HK-2 (cell line): ENCODE measurements around the gene MOGAT2.
"Not testable (repeated sequence)": the region's sequence is repeated elsewhere in the genome, so short reads cannot be mapped to it uniquely, and the experiment has no call there.

Source experiments
- DNase-seq: peaks from one replicate; pipeline ENCODE4 v3.0.0-alpha.2; 2018; ENCODE audit not compliant: unreplicated experiment

MOGAT2 gene

DNA sequence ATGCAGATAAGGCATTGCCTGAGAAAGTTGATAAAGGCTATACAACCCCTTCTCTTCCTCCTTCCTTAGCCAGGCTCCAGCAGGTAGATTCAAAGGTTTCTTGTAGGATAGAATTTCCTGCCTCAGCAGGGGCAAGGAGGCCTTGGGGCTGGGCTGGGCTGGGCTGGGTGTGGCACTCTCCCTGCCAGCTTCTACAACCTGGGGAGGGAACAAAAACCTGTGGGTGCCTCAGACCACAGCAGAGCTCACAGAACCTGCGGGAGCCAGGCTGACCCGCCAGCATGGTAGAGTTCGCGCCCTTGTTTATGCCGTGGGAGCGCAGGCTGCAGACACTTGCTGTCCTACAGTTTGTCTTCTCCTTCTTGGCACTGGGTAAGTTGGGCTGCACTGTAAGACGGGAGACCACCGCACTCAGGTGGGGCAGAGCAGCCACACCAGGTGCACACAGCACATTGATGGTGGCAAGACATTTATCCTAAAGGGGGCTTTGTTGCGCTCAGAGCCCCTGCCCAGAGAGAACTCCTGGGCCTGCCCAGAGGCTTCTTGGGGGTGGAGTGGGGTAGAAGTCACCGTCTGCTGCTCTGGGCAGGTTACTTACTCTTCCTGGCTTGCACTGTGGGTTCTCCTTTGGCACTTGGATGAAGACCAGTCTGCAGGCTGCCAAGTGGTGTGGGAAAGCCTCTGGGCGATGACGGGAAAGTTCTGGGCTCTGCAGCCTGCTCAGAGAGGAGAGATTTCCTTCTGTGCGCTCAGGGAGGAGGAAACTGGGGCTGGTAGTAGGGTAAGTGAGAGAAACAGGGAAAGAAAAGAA, at the start of gene MOGAT2:
TSS of gene MOGAT2 (plus strand) at position 231 of the 811 bp plus-strand sequence. CDS start at position 282, 51 bp downstream.
- DNase-seq = no peak

DNA sequence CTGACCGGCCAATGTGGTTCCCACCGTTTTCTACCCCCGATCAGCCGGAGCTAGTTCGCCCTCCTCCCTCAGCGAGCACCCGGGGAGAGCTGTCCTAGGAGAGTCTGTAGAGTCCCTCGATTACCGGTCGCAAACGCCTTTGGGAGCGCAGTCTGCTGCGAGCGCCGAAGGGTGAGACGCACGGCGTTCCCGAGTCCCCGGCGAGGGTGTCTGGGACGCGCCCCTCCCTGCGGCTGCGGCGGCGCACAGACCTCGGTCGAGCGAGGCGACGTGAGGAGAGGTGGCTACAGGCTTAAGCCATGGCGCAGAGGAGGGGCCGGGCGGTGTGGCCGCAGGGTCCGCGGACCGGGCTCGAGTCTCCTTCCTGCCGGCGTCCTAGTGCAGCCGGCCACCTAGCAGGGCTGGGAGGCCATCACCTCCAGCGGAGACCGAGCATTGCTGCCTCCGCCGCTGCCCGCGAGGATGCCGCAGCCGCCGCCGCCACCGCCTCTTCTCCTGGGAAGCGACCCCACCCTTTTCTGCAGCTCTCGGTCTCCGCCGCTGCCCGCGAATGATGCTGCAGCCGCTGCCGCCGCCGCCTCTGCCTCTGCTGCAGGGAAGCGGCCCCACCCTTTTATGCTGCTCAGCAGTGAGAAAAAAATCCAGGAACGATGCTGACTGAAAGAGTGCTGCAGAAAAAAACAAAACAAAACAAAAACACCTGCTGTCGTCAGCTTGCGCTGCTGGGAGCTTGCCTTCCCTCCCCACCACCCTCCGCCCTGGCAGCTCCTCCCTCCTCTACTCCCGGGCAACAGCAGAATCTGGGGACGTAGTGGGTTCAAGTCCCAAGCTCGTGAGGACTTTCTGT, 49.0 kb upstream of the MOGAT2 start, which contains the start of gene MAP6:
TSS of gene MAP6 (minus strand) at position 588 of the 847 bp plus-strand sequence. CDS start 669 bp downstream, outside the sequence.
- DNase-seq = no peak

GRCh38 chr11:75673977-75674582, 43.6 kb upstream of the MOGAT2 start:
- DNase-seq = no peak

- no peak for DNase-seq
These were observed 40.4 kb upstream of the MOGAT2 start for GRCh38 chr11:75677275-75677674.

- DNase-seq = no peak
These were observed 39.7 kb upstream of the MOGAT2 start for GRCh38 chr11:75677909-75678308.

DNA sequence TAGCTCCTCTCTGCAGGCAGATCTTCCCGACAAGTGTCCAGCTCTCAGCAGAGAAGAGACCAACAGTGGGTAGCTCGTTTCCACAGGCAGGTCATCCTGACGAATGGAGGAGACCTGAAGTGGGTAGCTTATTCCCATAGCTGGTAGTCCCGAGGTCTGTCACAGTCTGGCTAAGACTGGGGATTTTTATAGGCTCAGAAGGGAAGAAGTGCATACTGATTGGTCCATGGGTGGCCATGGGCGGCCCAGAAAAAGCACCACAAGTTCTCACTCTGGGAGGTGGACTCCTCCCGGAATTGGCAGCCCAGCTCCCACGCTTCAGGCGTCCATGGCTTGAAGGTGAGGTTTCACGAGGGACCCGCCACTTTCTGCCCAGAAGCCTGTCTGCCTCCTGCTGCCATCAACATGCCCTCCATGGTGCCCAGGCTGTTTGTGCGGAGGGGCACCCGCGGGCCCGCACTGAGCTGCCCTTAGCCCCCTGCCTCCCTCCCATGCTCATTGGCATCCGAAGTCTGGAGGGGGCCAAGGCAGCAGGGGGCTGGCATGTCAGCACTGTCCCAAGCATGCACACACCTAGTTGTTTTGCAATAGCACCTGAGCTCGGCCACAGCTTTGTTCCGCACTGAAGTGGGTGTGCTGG, 38.9 kb upstream of the MOGAT2 start:
- DNase-seq = no peak

DNA sequence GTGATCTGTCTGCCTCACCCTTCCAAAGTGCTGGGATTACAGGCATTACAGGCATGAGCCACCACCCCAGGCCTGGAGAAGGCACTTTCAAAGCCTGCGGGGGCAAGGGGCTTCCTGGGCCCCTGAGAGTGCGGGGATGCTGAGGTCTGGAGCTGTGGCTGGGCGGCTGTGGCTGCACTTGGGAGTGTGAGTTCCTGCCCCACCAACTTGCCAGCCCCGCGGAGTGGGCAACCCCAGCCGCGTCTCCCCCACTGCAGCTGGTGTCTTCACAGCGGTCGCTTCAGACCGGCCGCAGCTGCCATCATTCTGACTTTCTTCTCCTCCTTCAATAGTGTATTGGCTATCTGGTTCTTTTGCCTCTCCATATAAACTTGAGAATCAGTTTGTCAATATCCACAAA, 38.1 kb upstream of the MOGAT2 start:
- DNase-seq = no peak

- not testable (repeated sequence) for DNase-seq
These were observed 33.8 kb upstream of the MOGAT2 start for GRCh38 chr11:75683856-75684255.

DNA sequence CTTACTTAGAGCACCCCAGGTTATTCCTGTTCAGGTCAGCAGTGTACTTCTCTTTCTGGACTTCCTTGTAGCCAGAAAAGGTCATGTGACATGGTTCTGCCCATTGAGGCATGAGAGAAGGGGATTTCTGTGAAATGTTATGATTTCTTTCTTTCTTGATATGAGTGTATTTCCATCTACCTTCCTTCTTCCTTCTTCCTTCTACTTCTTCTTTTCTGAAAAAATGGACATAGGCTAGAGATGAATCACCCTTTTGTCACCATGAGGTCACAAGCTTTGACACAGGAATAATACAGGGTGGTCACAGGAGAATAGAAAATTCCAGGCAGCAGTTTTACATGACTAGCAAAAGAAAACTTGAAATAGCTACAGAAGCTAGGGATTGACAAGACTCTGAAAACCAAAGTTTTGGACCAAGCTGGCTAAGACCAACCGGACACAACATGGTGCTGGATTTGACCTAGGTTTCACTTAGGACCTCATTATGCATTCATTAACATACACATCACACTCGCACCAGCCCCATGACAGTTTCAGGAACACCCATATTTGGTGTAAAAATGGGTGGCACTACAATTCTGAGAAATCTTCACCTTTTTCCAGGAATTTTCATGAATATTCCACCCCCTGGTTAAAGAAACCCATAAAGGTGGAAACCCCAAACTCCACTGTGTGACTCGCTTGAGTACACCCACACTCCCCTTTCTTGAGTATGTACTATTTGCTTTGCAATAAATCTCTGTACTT, 27.6 kb upstream of the MOGAT2 start:
- DNase-seq = no peak

GRCh38 chr11:75691804-75692203, 25.8 kb upstream of the MOGAT2 start:
- DNase-seq = no peak

DNA sequence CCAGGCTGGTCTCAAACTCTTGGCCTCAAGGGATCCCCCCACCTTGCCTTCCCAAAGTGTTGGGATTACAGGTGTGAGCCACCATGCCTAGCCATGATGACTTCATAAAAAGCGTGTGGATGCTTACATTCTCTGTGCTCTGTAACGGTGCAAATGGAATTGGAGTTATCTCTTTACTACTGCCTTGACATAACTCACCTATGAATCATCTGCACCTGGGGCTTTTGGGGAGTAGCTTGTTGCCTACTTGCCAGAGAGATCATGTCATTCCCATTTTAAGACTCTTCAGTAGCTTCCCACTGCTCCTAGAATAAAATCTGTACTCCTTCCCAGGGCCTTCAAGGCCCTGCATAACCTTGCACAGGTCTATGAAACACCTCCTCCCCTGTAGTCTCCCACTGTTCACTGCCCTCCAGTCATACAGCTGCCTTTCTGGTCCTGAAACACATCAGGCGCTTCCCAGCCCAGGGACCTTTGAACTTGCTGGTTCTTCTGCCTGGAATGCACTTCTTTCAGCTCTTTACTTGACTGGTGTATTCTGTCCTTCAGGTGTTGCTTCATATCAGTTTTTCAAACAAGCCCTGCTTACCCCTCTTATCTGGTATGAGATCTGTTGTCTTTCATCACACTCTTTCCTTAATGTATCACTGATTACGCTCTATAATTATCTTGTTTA, 19.6 kb upstream of the MOGAT2 start:
- no peak for DNase-seq

DNA sequence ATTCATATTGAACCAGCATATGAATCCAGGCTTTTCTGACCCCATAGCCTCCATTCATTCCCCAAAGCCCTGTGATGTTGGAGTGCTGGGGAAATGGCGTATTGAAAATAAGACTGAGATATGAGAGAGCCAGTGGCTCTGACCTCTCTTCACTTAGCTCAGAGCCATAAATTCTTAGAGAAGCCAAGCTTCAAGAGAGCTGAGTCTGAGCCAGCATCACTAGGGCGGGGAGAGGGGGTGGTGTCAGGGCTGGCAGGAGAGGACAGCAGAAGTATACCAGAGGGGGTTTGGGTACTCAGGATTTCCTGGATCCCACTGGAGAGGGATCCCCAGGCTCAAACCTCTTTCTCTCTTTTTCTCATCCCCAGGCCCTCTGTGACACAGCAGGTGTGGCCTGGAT, 16.7 kb upstream of the MOGAT2 start:
- DNase-seq = no peak

DNA sequence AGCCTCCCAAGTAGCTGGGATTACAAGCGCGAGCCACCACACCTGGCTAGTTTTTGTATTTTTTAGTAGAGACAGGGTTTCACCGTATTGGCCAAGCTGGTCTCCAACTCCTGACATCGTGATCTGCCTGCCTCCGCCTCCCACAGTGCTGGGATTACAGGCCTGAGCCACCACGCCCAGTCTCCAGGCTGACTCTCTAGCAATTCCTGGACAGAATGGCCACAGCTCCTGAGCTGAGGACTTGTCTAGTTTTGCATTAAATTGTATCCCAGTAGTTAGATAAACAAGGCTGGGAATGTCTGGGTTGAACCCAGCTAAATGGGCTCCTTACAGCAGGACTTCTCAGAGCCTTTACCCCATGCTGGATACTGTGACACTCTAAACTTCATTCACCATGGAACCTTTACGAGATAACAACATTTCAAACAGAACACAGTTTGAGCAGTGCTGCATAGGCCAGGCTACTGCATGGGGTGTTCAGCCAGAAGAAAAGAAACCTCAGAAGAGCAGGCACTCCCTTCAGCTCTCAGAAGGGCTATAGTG, 13.9 kb upstream of the MOGAT2 start:
- no peak for DNase-seq

GRCh38 chr11:75705541-75705940, 12.1 kb upstream of the MOGAT2 start:
- no peak for DNase-seq

GRCh38 chr11:75706260-75706729, 11.3 kb upstream of the MOGAT2 start:
- DNase-seq = peak; percentile 68

- no peak for DNase-seq
These were observed 3.4 kb upstream of the MOGAT2 start for GRCh38 chr11:75714211-75714610.

DNA sequence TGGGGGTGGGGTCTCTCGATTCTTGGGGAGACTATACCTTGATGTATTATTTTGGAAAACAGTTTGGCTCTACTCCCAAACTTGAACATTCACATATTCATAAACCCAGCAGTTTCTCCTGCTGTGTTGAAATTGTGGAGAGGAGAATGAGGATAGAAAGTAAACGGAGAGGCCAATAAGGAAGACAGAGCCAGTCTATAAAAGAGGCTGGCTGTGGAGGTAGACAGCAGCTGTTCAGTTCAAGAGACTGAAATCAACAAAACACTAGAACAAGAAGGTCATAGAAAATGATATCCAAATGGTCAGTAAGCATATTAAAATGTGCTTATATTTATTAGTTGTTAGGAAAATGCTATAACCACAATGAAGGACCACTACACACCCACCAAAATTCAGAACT, 1.9 kb upstream of the MOGAT2 start:
- DNase-seq = no peak

DNA sequence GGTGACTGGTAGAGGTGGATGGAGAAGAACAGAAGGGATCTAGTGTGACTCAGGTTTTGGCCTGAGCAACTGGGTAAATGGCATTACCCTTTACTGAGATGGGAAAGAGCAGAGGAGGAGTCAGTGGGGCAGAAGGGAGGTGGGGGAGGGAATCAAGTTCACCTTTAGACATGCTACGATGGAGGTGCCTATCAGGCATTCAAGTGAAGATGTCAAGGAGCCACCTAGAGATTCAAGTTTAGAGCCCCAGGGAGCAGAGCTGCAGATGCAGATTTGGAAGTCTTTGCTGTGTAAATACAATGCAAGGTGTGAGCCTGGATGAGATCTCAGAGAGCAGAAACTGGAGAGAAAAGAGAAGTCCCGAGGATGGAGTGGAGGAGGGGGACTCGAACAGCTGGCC, 979 bp upstream of the MOGAT2 start:
- DNase-seq = no peak

- DNase-seq = no peak
These were observed 1.0 kb downstream of the MOGAT2 start for GRCh38 chr11:75718419-75719339.
